ENCODE results near the gene MACROD2. TPM values are rescaled to one million over a fixed set of nuclear protein-coding genes. Genes with fewer than 3 reads are reported as not detected.

Gene MACROD2
- total and polyA plus RNA-seq, 8 donors = 0.78 to 31.3 (median 10.9) TPM; not detected in 1

DNA sequence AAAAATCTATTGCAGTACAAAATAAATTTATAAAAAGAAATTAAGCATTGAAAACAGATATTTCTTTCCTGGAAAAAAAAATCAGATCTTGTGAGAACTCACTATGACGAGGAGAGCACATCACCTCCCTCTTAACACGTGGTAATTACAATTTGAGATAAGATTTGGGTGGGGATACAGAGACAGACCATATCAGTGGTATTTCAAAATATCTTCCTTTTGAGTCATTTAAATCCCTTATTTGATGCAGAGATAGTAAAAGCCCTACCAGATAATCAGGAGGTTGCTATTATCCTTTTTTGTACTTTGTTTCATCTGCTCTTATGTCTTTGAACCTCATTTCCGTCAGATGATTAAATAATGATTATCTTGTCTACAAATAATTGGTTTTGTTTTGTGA lies 1777.5 kb downstream of the MACROD2 start:
- no peak for TF ChIP-seq POLR2A (IDR thresholded peaks at IDR 0.05)
- no peak for TF ChIP-seq EP300 (IDR thresholded peaks at IDR 0.05)
- TF ChIP-seq POLR2AphosphoS5 (IDR thresholded peaks at IDR 0.05) = no peak
- TF ChIP-seq CTCF (IDR thresholded peaks at IDR 0.05) = no peak
- DNase-seq = no peak
- 58 to 66% (median 62%) methylated on average over 3 of the region's 3 CpGs for WGBS, 5 donors
- H3K27me3 ChIP-seq = no peaks in the 10 kb centered on the region
- intact Hi-C loops (cut with DNase I; ENCODE audit: low total_unique reads) = no loop called here
- peaks cover 0 to 3% (median 0%) of the 10 kb centered on the region in 4 donors for H3K4me1 ChIP-seq
- no peaks in the 10 kb centered on the region for H3K9me3 ChIP-seq
- no peak overlapping the region for H3K27ac ChIP-seq
- H3K4me3 ChIP-seq = no peak overlapping the region
- H3K36me3 ChIP-seq = no peaks in the 10 kb centered on the region

DNA sequence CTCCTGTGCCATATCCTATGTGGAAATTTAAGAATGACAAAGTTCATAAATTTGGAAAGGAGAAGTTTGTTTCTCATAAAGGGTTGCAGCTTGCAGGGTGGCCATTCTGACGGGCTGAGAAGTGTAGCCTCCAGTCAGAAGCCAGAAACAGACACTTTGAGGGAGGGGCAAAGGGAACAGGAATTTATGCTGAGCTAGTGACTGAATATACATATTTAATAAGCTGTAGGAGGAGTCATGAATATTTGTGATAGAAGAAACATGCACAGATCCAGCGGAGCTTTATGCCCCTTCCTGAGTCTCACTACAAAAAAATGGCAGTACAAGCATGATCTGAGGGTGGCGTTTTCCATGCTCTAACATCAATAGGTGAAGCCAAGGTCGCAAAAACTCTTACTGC lies 1779.6 kb downstream of the MACROD2 start:
- WGBS, 5 donors = 79 to 95% (median 93%) methylated on average over 4 of the region's 4 CpGs
- Histone ChIP-seq H3K36me3 (no peaks in the 10 kb centered on the region), H3K27me3 (no peaks in the 10 kb centered on the region), H3K9me3 (no peaks in the 10 kb centered on the region), H3K4me1 (peaks cover 0 to 7% (median 0%) of the 10 kb centered on the region in 4 donors), H3K4me3 (no peak overlapping the region), H3K27ac (no peak overlapping the region)
- no peak for TF ChIP-seq POLR2A (IDR thresholded peaks at IDR 0.05)
- TF ChIP-seq EP300 (IDR thresholded peaks at IDR 0.05) = no peak
- no peak for TF ChIP-seq CTCF (IDR thresholded peaks at IDR 0.05)
- TF ChIP-seq POLR2AphosphoS5 (IDR thresholded peaks at IDR 0.05) = no peak
- DNase-seq = no peak
- intact Hi-C loops (cut with DNase I; ENCODE audit: low total_unique reads) = no loop called here

GRCh38 chr20:15776770-15777466 lies 1781.6 kb downstream of the MACROD2 start:
- Histone ChIP-seq H3K27ac (no peak overlapping the region), H3K36me3 (no peaks in the 10 kb centered on the region), H3K9me3 (no peaks in the 10 kb centered on the region), H3K4me1 (peaks cover 0 to 7% (median 0%) of the 10 kb centered on the region in 4 donors), H3K27me3 (no peaks in the 10 kb centered on the region), H3K4me3 (no peak overlapping the region)
- DNase-seq = no peak
- WGBS, 5 donors = 78 to 94% (median 89%) methylated on average over 3 of the region's 3 CpGs
- intact Hi-C loops (cut with DNase I; ENCODE audit: low total_unique reads) = no loop called here
- no peak for TF ChIP-seq CTCF (IDR thresholded peaks at IDR 0.05)
- no peak for TF ChIP-seq POLR2AphosphoS5 (IDR thresholded peaks at IDR 0.05)
- no peak for TF ChIP-seq EP300 (IDR thresholded peaks at IDR 0.05)
- TF ChIP-seq POLR2A (IDR thresholded peaks at IDR 0.05) = no peak

DNA sequence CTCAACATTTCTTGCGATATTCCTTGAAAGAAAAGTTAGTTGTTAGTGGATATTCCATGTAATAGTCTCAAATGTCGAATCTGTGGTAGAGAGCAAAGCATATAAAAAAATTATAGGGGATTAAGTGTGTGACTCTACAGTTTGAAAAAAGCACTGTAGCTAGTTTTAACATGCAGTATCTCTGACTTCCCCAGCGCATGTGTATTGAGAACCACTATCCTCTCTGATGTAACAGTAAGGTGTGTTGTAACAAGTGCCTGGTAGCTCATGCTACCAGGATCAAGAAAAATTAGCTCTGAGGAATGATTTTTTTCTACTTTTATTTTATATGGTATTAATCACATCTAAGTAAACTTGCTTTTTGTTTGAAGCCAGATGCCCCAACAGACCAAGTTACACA lies 1788.7 kb downstream of the MACROD2 start:
- intact Hi-C loops (cut with DNase I; ENCODE audit: low total_unique reads) = no loop called here
- H3K4me3 ChIP-seq = no peak overlapping the region
- H3K4me1 ChIP-seq = peaks cover 0 to 7% (median 0%) of the 10 kb centered on the region in 4 donors
- H3K36me3 ChIP-seq = no peaks in the 10 kb centered on the region
- 84 to 97% (median 91%) methylated on average over 3 of the region's 3 CpGs for WGBS, 5 donors
- no peak for DNase-seq
- H3K9me3 ChIP-seq = no peaks in the 10 kb centered on the region
- H3K27me3 ChIP-seq = no peaks in the 10 kb centered on the region
- no peak overlapping the region for H3K27ac ChIP-seq
- TF ChIP-seq POLR2A (IDR thresholded peaks at IDR 0.05) = no peak
- no peak for TF ChIP-seq POLR2AphosphoS5 (IDR thresholded peaks at IDR 0.05)
- TF ChIP-seq CTCF (IDR thresholded peaks at IDR 0.05) = no peak
- no peak for TF ChIP-seq EP300 (IDR thresholded peaks at IDR 0.05)
